ENCODE data around the gene CNTFR.

CNTFR gene

GRCh38 chr9:34515959-34516358, 73.6 kb downstream of the CNTFR start:
- H3K4me3 ChIP-seq (ENCODE audit: low read length) = no peak overlapping the region
- DNase-seq (ENCODE audit: low read depth) = no peak
- TF ChIP-seq CTCF (conservative IDR thresholded peaks at IDR 0.05; ENCODE audit: low read depth, low read length) = no peak

GRCh38 chr9:34514816-34515215, 74.7 kb downstream of the CNTFR start:
- DNase-seq (ENCODE audit: low read depth) = no peak
- no peak overlapping the region for H3K4me3 ChIP-seq (ENCODE audit: low read length)
- TF ChIP-seq CTCF (conservative IDR thresholded peaks at IDR 0.05; ENCODE audit: low read depth, low read length) = no peak

- no peak overlapping the region for H3K4me3 ChIP-seq (ENCODE audit: low read length)
- DNase-seq (ENCODE audit: low read depth) = no peak
Observed at GRCh38 chr9:34514401-34514800, 75.1 kb downstream of the CNTFR start.

GRCh38 chr9:34513567-34514214, 75.8 kb downstream of the CNTFR start:
- DNase-seq (ENCODE audit: low read depth) = no peak
- no peak for TF ChIP-seq CTCF (conservative IDR thresholded peaks at IDR 0.05; ENCODE audit: low read depth, low read length)
- H3K4me3 ChIP-seq (ENCODE audit: low read length) = no peak overlapping the region

More at GRCh38 chr9:34514401-34514800, 75.1 kb downstream of the CNTFR start:
- no peak for TF ChIP-seq CTCF (conservative IDR thresholded peaks at IDR 0.05; ENCODE audit: low read depth, low read length)

- no peak for TF ChIP-seq CTCF (conservative IDR thresholded peaks at IDR 0.05; ENCODE audit: low read depth, low read length)
- no peak for DNase-seq (ENCODE audit: low read depth)
- no peak overlapping the region for H3K4me3 ChIP-seq (ENCODE audit: low read length)
Observed at GRCh38 chr9:34512131-34513078, 77.1 kb downstream of the CNTFR start.

- no peak for TF ChIP-seq CTCF (conservative IDR thresholded peaks at IDR 0.05; ENCODE audit: low read depth, low read length)
- no peak for DNase-seq (ENCODE audit: low read depth)
- H3K4me3 ChIP-seq (ENCODE audit: low read length) = no peak overlapping the region
Observed at GRCh38 chr9:34510497-34511468, 78.7 kb downstream of the CNTFR start.

All from retinal pigment epithelial cell (primary cell).